Transverse colon (tissue), 3 donors: ENCODE measurements around the gene EBNA1BP2.

Source experiments
- EP300 ChIP-seq: sonication (generic); formaldehyde crosslinking; IDR thresholded peaks from one replicate; pipeline ENCODE4 v1.6.1; 2017; ENCODE audit warnings: antibody characterized with exemption, low read depth
- TF ChIP-seq, protein P1 (sequence below), 5 experiments: fragments of 200-600 bp in 3 of 5; fragments of 450-650 bp in 2 of 5; sonication (generic) in 3 of 5; IDR thresholded peaks; 1 replicate in 2 of 5; 2 replicates in 3 of 5; pipeline ENCODE4 v1.5.1; 2016 to 2017; ENCODE audit warnings: antibody characterized with exemption in 5 of 5, inconsistent platforms in 3 of 5, mild to moderate bottlenecking in 2 of 5, moderate library complexity in 1 of 5

DNA sequence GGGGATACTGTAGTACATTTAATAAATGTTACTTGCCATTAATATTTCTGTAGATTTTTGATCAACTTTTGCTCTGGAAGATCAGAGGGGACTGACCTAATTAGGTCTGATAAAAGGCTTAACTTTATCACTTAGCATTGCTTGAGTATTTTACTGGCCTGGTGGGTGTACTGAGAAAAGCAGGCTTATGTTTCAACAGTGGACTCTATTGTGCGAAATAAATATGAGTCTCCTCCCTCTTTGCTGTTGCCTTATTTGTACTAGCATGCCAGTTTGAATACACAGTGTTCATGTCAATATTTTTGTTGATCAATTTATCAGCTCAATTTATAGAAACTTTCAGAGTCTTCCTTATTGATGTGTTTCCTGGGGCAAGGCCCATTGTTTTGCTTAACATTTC lies 49.1 kb downstream of the EBNA1BP2 start:
- TF ChIP-seq, protein P1, sequence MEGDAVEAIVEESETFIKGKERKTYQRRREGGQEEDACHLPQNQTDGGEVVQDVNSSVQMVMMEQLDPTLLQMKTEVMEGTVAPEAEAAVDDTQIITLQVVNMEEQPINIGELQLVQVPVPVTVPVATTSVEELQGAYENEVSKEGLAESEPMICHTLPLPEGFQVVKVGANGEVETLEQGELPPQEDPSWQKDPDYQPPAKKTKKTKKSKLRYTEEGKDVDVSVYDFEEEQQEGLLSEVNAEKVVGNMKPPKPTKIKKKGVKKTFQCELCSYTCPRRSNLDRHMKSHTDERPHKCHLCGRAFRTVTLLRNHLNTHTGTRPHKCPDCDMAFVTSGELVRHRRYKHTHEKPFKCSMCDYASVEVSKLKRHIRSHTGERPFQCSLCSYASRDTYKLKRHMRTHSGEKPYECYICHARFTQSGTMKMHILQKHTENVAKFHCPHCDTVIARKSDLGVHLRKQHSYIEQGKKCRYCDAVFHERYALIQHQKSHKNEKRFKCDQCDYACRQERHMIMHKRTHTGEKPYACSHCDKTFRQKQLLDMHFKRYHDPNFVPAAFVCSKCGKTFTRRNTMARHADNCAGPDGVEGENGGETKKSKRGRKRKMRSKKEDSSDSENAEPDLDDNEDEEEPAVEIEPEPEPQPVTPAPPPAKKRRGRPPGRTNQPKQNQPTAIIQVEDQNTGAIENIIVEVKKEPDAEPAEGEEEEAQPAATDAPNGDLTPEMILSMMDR (IDR thresholded peaks at IDR 0.05), result no peak
- TF ChIP-seq EP300, result no peak
